Kidney (tissue), 14 donors: ENCODE measurements around the gene IER2. TPM values are rescaled to one million over a fixed set of nuclear protein-coding genes. Genes with fewer than 3 reads are reported as not detected.

Source experiments
- DNase-seq, 5 donors: peaks; one replicate each; pipeline ENCODE4 v3.0.0-alpha.2; 2013 to 2020
- FAIRE-seq: peaks from 2 replicates; lab custom pipeline; 2012; peaks lifted over from hg19 to GRCh38; lab: Jason Lieb, UNC
- H3K27ac ChIP-seq, 2 donors: one replicate each; pipeline ENCODE4 v1.7.0; 2013; ENCODE audit warnings: low read depth in 2 of 2, low read length in 2 of 2, inconsistent platforms in 1 of 2
- H3K27me3 ChIP-seq: one replicate; pipeline ENCODE4 v1.7.1; 2013; ENCODE audit warnings: low read length, inconsistent platforms; ENCODE audit not compliant: control insufficient read depth, insufficient read depth
- H3K36me3 ChIP-seq, 3 donors: one replicate each; pipeline versions ENCODE4 v1.7.0 to v1.7.1; 2013; ENCODE audit warnings: low read length in 3 of 3, control low read depth in 1 of 3, inconsistent platforms in 1 of 3; ENCODE audit not compliant: insufficient read depth in 3 of 3, control insufficient read depth in 2 of 3
- H3K4me1 ChIP-seq, 3 donors: one replicate each; pipeline versions ENCODE4 v1.7.0 to v1.7.1; 2013; ENCODE audit warnings: low read length in 3 of 3, inconsistent platforms in 1 of 3, low read depth in 1 of 3; ENCODE audit not compliant: control insufficient read depth in 2 of 3, insufficient read depth in 2 of 3
- H3K4me3 ChIP-seq, 3 donors: one replicate each; pipeline versions ENCODE4 v1.7.0 to v1.8.1; 2013; ENCODE audit warnings: low read length in 3 of 3, control low read depth in 1 of 3, inconsistent platforms in 1 of 3
- H3K9ac ChIP-seq, 3 donors: one replicate each; pipeline versions ENCODE4 v1.7.0 to v1.7.1; 2013; ENCODE audit warnings: low read length in 3 of 3, control low read depth in 1 of 3, inconsistent platforms in 1 of 3
- H3K9me3 ChIP-seq, 3 donors: one replicate each; pipeline versions ENCODE4 v1.7.0 to v1.7.1; 2013; ENCODE audit warnings: low read length in 3 of 3, control low read depth in 1 of 3, inconsistent platforms in 1 of 3; ENCODE audit not compliant: control insufficient read depth in 2 of 3, insufficient read depth in 1 of 3
- intact Hi-C: fragments of 100-400 bp; cut with DNase I; formaldehyde crosslinking; loops from one replicate; pipeline ENCODE4 v1.11.1; 2022
- polyA plus RNA-seq: library from polyadenylated mRNA; stranded (reverse); fragments of 350-450 nt; fragmentation: Illumina TruSeq; extraction: RNeasy Lipid Tissue Mini Kit (QIAGEN cat#74804); gene quantifications from one replicate; pipeline ENCODE4 v1.2.3, GENCODE V29; 2014; ENCODE audit warnings: low read depth, low replicate concordance; ENCODE audit not compliant: insufficient read depth
- total RNA-seq: library from RNA; stranded (reverse); fragmentation: NEBNext Ultra II Directional; extraction: Animal tissue kit (Norgen Biotek cat#: 25700); gene quantifications from one replicate; pipeline ENCODE4 v1.2.1, GENCODE V29; 2021
- TF ChIP-seq, protein P1 (sequence below): IDR thresholded peaks from 3 replicates; pipeline ENCODE4 v1.5.1; 2012; ENCODE audit warnings: mild to moderate bottlenecking, moderate library complexity, borderline replicate concordance; ENCODE audit not compliant: insufficient read depth; ENCODE audit errors: extremely low read depth
- donor health status: control.
- donor health status: control.
- donor health status: control.
- donor health status: control.
- donor health status: control.
- donor health status: DM: yes; HTN: yes; CAD: no.
- donor health status: Normal renal cell carcinoma (clear cell type).

Gene IER2
- total and polyA plus RNA-seq, 2 donors from 2014 or later: 73.9 to 96.7 TPM

DNA sequence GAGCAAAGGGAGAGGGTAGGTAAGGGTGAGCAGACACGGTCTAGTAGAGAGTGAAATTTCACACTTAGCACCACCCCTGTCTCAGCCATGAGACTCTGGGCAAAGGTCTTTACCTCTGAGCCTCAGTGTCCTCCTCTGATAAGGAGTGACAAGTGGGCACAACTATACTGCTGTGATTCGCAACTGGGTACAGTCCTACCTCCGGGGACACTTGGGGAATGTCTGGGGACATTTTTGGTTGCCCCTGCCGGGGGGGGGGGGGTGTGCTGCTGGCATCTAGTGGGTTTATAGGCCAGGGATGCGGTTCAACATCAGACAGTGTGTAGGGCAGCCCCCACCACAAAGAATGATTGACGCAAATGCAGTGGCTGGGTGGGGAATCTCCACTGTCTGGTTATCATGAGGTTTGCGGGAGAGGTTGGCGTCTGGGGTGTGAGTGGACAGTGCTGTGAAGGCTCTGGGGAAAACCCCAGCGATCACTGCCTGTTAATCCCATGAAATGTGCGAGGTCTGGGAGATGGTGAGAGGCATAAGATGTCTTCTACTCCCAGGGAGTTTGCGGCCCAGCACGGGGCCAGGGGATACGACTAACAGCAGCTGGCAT lies 27.8 kb upstream of the IER2 start:
- Histone ChIP-seq H3K4me1 (peaks cover 2 to 24% (median 8%) of the 10 kb centered on the region in 3 donors), H3K27me3 (no peaks in the 10 kb centered on the region), H3K9me3 (no peaks in the 10 kb centered on the region), H3K36me3 (peaks cover 0 to 3% (median 0%) of the 10 kb centered on the region in 3 donors), H3K9ac (no peak overlapping the region), H3K4me3 (no peak overlapping the region), H3K27ac (no peak overlapping the region)
- intact Hi-C loops: no loop called here
- DNase-seq (no peak), FAIRE-seq (no peak)
- TF ChIP-seq, protein P1, sequence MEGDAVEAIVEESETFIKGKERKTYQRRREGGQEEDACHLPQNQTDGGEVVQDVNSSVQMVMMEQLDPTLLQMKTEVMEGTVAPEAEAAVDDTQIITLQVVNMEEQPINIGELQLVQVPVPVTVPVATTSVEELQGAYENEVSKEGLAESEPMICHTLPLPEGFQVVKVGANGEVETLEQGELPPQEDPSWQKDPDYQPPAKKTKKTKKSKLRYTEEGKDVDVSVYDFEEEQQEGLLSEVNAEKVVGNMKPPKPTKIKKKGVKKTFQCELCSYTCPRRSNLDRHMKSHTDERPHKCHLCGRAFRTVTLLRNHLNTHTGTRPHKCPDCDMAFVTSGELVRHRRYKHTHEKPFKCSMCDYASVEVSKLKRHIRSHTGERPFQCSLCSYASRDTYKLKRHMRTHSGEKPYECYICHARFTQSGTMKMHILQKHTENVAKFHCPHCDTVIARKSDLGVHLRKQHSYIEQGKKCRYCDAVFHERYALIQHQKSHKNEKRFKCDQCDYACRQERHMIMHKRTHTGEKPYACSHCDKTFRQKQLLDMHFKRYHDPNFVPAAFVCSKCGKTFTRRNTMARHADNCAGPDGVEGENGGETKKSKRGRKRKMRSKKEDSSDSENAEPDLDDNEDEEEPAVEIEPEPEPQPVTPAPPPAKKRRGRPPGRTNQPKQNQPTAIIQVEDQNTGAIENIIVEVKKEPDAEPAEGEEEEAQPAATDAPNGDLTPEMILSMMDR: no peak

DNA sequence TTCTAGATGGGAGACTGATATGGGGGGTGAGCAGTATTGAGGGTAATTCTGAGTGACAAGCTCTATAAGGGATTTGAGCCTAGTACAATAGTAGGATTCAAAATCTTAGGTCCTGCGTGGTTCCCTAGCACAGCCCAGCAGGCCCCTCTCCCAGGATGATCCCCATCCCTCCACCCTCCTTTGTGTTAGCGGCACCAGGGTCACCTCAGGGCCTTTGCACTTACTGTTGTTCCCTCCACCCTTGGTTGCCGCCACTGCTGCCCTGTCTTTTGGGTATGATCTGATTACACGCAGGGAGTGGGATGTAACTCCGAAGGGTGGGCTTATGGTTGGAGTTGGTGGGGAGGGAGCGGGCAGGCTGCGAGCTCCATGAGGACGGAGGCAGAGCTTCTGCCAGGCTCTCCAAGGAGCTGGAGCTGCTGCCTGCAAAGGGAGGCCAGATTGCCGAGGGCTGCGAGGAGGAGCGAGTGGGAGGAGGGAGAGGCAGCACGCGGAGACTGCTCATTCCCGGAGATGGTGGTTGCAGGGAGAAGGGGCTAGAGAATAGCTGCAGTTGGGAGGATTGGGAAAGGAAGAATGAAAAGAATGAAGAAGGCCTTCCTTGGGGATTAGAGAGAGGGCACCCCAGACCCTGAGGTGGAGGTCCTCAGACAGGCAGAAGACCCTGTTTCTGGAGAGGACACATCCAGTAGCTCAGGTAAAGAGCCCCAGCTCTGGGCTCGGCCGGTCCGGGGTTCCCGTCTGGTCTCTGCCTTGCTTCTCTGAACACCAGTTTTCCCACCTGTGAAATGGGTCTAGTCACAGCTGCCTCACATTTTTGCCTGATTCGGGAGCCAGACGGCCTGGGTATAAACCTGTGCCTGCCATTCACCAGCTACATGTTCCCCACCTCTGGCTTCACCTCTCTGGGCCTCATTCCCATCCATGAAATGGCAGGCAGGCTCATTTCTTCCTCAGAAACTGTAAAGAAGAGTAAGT lies 26.9 kb upstream of the IER2 start:
- H3K36me3 ChIP-seq: peaks cover 0 to 3% (median 0%) of the 10 kb centered on the region in 3 donors
- no peaks in the 10 kb centered on the region for H3K9me3 ChIP-seq
- FAIRE-seq: no peak
- TF ChIP-seq, protein P1: no peak
- H3K27me3 ChIP-seq: no peaks in the 10 kb centered on the region
- H3K4me1 ChIP-seq: peaks cover 2 to 24% (median 8%) of the 10 kb centered on the region in 3 donors
- H3K9ac ChIP-seq: no peak overlapping the region
- intact Hi-C loops: no loop called here
- no peak for DNase-seq
- H3K27ac ChIP-seq: no peak overlapping the region
- H3K4me3 ChIP-seq: no peak overlapping the region

DNA sequence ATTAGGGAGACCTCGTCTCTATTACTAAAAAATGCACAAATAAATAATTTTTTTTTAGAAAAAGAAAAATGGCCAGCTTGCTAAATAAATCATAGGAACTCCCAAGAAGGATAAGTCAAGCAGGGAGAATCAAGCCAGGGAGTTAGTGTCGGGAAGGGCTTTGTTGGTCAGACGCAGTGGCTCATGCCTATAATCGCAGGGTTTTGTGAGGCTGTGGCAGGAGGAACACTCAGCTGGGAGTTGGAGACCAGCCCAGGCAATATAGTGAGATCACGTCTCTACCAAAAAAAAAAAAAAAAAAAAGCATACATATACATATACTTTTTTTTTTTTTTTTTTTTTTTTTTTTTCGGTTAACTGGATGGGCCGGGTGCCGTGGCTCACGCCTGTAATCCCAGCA lies 23.2 kb upstream of the IER2 start:
- DNase-seq (no peak), FAIRE-seq (no peak)
- Histone ChIP-seq H3K27ac (no peak overlapping the region), H3K36me3 (peaks cover 0 to 3% (median 0%) of the 10 kb centered on the region in 3 donors), H3K9ac (no peak overlapping the region), H3K27me3 (no peaks in the 10 kb centered on the region), H3K9me3 (no peaks in the 10 kb centered on the region), H3K4me1 (peaks cover 0 to under 1% (median 0%) of the 10 kb centered on the region in 3 donors), H3K4me3 (no peak overlapping the region)
- intact Hi-C loops: no loop called here
- TF ChIP-seq, protein P1: no peak
